Gastrocnemius medialis (tissue), 4 donors: Measurements from ENCODE around the gene ENTPD5. TPM values are rescaled to one million over a fixed set of nuclear protein-coding genes. Genes with fewer than 3 reads are reported as not detected.

Experiments
- ATAC-seq, 2 donors: fragments of 150-250 bp; one replicate each; pipeline ENCODE4 v1.9.1; 2016
- DNase-seq, 2 donors: peaks; one replicate each; pipeline ENCODE4 v3.0.0-alpha.2; 2019
- H3K27ac ChIP-seq, 4 donors: fragments of 200-600 bp; sonication (generic); 1 replicate in 1 of 4; 2 replicates in 3 of 4; pipeline ENCODE4 v1.5.1; 2016 to 2018; ENCODE audit warnings: mild to moderate bottlenecking in 2 of 4, moderate library complexity in 1 of 4
- H3K27me3 ChIP-seq, 3 donors: fragments of 200-600 bp; sonication (generic) in 2 of 3; 1 replicate in 1 of 3; 2 replicates in 2 of 3; pipeline versions ENCODE4 v1.5.1 to v1.6.0; 2016 to 2019; ENCODE audit warnings: mild to moderate bottlenecking in 1 of 3, moderate library complexity in 1 of 3
- H3K36me3 ChIP-seq, 2 donors: fragments of 200-600 bp; sonication (generic) in 1 of 2; one replicate each; pipeline ENCODE4 v1.5.1; 2017 to 2018
- H3K4me1 ChIP-seq, 2 donors: fragments of 200-600 bp; sonication (generic) in 1 of 2; one replicate each; pipeline ENCODE4 v1.5.1; 2016 to 2017; ENCODE audit warnings: mild to moderate bottlenecking in 2 of 2
- H3K4me3 ChIP-seq, 4 donors: fragments of 200-600 bp; sonication (generic) in 3 of 4; 1 replicate in 1 of 4; 2 replicates in 3 of 4; pipeline ENCODE4 v1.5.1; 2016 to 2019; ENCODE audit warnings: mild to moderate bottlenecking in 2 of 4
- H3K9me3 ChIP-seq, 3 donors: fragments of 200-600 bp; sonication (generic) in 2 of 3; 1 replicate in 1 of 3; 2 replicates in 2 of 3; pipeline ENCODE4 v1.5.1; 2016 to 2019
- POLR2A ChIP-seq, 2 donors: fragments of 450-650 bp; IDR thresholded peaks; one replicate each; pipeline ENCODE4 v1.6.1; 2017; ENCODE audit warnings: antibody characterized with exemption in 2 of 2, mild to moderate bottlenecking in 2 of 2, moderate library complexity in 2 of 2
- in situ Hi-C, 4 donors: fragments of 200-750 bp; cut with MboI; loops; one replicate each; pipeline versions ENCODE4 v1.15.0 to v1.8.0; 2017; ENCODE audit warnings: low sequenced_read_pairs in 4 of 4
- intact Hi-C: fragments of 100-400 bp; cut with DNase I; formaldehyde crosslinking; loops from one replicate; pipeline ENCODE4 v1.15.1; 2023; ENCODE audit warnings: low total_unique reads
- total RNA-seq, 4 donors: library from RNA; depleted of rRNA; stranded (reverse); fragments of >200 nt; gene quantifications; one replicate each; pipeline versions ENCODE4 v1.1.0 to v1.2.3, GENCODE V29; 2016
- TF ChIP-seq, protein P1 (sequence below), 5 experiments: fragments of 450-650 bp in 3 of 5; fragments of 200-600 bp in 2 of 5; sonication (generic) in 2 of 5; IDR thresholded peaks in 4 of 5; conservative IDR thresholded peaks in 1 of 5; 1 replicate in 4 of 5; 2 replicates in 1 of 5; pipeline ENCODE4 v1.5.1; 2016 to 2019; ENCODE audit warnings: antibody characterized with exemption in 5 of 5, mild to moderate bottlenecking in 3 of 5, moderate library complexity in 3 of 5

Gene ENTPD5
- total RNA-seq, 4 donors from 2014 or later: 5.4 to 10.2 (median 7.3) TPM

DNA sequence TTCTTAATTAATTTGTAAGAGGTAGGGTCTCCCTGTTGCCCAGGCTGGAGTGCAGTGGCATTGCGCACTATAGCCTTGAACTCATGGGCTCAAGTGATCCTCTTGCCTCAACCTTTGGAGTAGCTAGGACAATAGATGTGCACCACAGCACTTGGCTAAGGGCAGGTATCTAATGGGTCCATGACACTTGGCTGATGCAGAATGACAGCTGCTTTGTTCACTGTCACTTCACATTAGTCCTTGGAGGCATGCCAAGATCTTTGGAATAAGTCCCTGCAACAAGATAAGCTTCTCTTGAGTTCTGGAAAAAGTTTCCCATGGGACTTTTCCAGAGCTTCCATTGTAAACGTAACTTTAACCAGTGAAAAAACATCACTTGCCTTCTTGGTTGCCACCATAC is 45.6 kb downstream of the ENTPD5 start:
- DNase-seq (peak; percentile 15 to 32), ATAC-seq (peak; percentile 74 to 83)
- in situ Hi-C loops: no loop called here
- Histone ChIP-seq H3K4me3 (no peak overlapping the region), H3K27me3 (no peaks in the 10 kb centered on the region), H3K4me1 (peaks cover 13 to 15% of the 10 kb centered on the region in 2 donors), H3K9me3 (no peaks in the 10 kb centered on the region), H3K27ac (peak overlapping the region in 2 of 4 donors; percentile 31 to 41), H3K36me3 (peaks cover 0 to 32% of the 10 kb centered on the region in 2 donors)
- intact Hi-C loops: no loop called here
- TF ChIP-seq, protein P1, sequence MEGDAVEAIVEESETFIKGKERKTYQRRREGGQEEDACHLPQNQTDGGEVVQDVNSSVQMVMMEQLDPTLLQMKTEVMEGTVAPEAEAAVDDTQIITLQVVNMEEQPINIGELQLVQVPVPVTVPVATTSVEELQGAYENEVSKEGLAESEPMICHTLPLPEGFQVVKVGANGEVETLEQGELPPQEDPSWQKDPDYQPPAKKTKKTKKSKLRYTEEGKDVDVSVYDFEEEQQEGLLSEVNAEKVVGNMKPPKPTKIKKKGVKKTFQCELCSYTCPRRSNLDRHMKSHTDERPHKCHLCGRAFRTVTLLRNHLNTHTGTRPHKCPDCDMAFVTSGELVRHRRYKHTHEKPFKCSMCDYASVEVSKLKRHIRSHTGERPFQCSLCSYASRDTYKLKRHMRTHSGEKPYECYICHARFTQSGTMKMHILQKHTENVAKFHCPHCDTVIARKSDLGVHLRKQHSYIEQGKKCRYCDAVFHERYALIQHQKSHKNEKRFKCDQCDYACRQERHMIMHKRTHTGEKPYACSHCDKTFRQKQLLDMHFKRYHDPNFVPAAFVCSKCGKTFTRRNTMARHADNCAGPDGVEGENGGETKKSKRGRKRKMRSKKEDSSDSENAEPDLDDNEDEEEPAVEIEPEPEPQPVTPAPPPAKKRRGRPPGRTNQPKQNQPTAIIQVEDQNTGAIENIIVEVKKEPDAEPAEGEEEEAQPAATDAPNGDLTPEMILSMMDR (IDR thresholded peaks at IDR 0.05 in 4 of 5, conservative IDR thresholded peaks at IDR 0.05 in 1 of 5): no peak
- TF ChIP-seq POLR2A (IDR thresholded peaks at IDR 0.05): no peak

DNA sequence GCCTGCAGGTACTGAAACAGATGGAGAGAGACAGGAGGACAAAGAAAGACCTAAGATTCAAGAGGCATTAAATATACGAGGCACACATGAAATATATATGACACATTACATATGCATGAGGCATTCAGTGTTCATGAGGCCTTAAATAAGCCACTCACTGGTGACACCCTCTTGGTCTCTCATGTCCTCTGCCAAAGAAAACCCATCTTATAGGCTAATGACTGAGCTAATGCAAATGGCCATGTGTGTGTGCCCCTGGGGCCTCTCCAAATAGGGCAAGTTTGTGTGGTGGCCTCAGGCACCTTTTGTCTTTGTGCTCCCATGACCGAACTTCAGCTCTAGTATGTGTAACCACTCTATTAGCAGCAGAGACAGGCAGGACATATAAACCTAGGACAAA is 50.2 kb downstream of the ENTPD5 start:
- intact Hi-C loops: no loop called here
- peaks cover 0 to 59% of the 10 kb centered on the region in 2 donors for H3K36me3 ChIP-seq
- in situ Hi-C loops: no loop called here

DNA sequence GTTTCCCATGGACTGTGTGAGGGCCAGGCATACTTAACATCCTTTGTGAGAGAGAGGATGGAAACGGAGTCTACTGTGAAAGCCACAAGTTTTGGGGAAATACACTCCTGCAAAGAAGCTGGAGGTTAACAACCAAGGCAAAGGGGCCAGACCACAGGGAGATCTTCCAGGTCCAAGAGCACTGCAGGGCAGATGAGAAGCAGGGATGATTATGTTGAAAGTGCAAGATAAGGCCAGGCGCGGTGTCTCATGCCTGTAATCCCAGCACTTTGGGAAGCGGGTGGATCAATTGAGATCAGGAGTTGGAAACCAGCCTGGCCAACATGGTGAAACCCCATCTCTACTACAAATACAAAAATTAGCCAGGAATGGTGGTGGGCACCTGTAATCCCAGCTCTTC is 53.9 kb downstream of the ENTPD5 start:
- ATAC-seq (no peak), DNase-seq (no peak)
- intact Hi-C loops: no loop called here
- H3K36me3 ChIP-seq: peaks cover 1 to 80% of the 10 kb centered on the region in 2 donors
- no peak for TF ChIP-seq POLR2A (IDR thresholded peaks at IDR 0.05)
- TF ChIP-seq, protein P1 (IDR thresholded peaks at IDR 0.05 in 4 of 5, conservative IDR thresholded peaks at IDR 0.05 in 1 of 5): no peak
- no peaks in the 10 kb centered on the region for H3K9me3 ChIP-seq
- no peak overlapping the region for H3K4me3 ChIP-seq
- H3K27me3 ChIP-seq: no peaks in the 10 kb centered on the region
- in situ Hi-C loops: no loop called here
- H3K27ac ChIP-seq: no peak overlapping the region
- H3K4me1 ChIP-seq: peaks cover 0 to under 1% of the 10 kb centered on the region in 2 donors

More for the DNA sequence above, 50.2 kb downstream of the ENTPD5 start:
- H3K4me3 ChIP-seq: no peak overlapping the region
- H3K4me1 ChIP-seq: peaks cover 11 to 12% of the 10 kb centered on the region in 2 donors
- H3K27ac ChIP-seq: no peak overlapping the region
- no peak for ATAC-seq
- H3K9me3 ChIP-seq: no peaks in the 10 kb centered on the region
- DNase-seq: no peak
- H3K27me3 ChIP-seq: no peaks in the 10 kb centered on the region
- no peak for TF ChIP-seq POLR2A (IDR thresholded peaks at IDR 0.05)
- TF ChIP-seq, protein P1 (IDR thresholded peaks at IDR 0.05 in 4 of 5, conservative IDR thresholded peaks at IDR 0.05 in 1 of 5): no peak

DNA sequence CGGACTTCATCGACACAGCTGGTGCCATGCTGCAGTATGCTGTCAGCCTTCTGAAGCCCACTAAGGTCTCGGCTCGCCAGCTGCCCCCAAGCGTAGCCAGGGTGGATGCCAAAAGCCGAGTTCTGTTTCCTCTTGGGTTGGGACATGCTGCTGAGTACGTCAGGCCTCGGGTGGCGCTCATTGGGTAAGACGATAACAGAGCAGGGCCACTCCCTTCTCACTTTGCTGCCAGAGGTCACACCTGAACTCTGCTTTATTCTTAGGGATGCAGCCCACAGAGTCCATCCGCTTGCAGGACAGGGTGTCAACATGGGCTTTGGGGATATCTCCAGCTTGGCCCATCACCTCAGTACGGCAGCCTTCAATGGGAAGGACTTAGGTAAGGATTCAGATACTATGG is 57.9 kb downstream of the ENTPD5 start:
- Histone ChIP-seq H3K27me3 (no peaks in the 10 kb centered on the region), H3K9me3 (no peaks in the 10 kb centered on the region), H3K4me1 (peaks cover 18 to 23% of the 10 kb centered on the region in 2 donors), H3K4me3 (no peak overlapping the region), H3K27ac (peak overlapping the region in 1 of 4 donors; percentile 1), H3K36me3 (peaks cover 2 to 84% of the 10 kb centered on the region in 2 donors)
- intact Hi-C loops (no loop called here), in situ Hi-C loops (no loop called here)
- peak in 1 of 2 donors; percentile 31 for ATAC-seq
- no peak for DNase-seq
- TF ChIP-seq, protein P1 (IDR thresholded peaks at IDR 0.05 in 4 of 5, conservative IDR thresholded peaks at IDR 0.05 in 1 of 5): no peak
- TF ChIP-seq POLR2A (IDR thresholded peaks at IDR 0.05): no peak

DNA sequence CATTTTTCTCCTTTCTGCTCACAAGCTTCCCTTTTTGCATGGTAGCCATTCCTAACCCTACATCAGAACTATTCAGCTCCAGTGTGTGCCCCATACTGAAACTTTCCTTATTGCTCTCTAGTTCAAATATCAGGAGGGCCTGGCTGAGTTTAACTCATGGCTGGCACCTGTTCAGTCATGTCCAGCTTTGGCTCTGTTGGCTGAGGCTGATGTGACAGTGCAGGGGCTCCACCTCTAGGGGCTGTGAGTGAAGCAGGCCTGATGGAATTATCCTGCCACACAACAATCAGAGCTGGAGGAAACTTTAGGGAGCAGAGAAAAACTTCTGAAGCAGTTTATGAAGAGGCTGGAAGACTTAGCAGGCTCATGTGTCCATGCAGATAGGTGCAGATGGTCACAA is 60.5 kb downstream of the ENTPD5 start:
- H3K27ac ChIP-seq: peak overlapping the region; percentile 22 to 75 (median 61)
- TF ChIP-seq POLR2A (IDR thresholded peaks at IDR 0.05): no peak
- TF ChIP-seq, protein P1 (IDR thresholded peaks at IDR 0.05 in 4 of 5, conservative IDR thresholded peaks at IDR 0.05 in 1 of 5): no peak
- peaks cover 2 to 98% of the 10 kb centered on the region in 2 donors for H3K36me3 ChIP-seq
- peak in 1 of 2 donors; percentile 64 for ATAC-seq
- DNase-seq: no peak
- intact Hi-C loops: loop anchor here (10.0 kb wide), 1 partner anchor 234 kb away; no protein-coding TSS in a partner anchor
- H3K4me1 ChIP-seq: peaks cover 18 to 23% of the 10 kb centered on the region in 2 donors
- no peaks in the 10 kb centered on the region for H3K9me3 ChIP-seq
- no peaks in the 10 kb centered on the region for H3K27me3 ChIP-seq
- no peak overlapping the region for H3K4me3 ChIP-seq
- in situ Hi-C loops: no loop called here
